KMS-11 (cell line): Measurements from ENCODE around the gene DACT3.

Experiments
- H2AFZ ChIP-seq: fragments of 200-600 bp; sonication (generic); 2 replicates; pipeline ENCODE4 v1.6.1; 2016; ENCODE audit warnings: antibody characterized with exemption, mixed run types, low read depth
- H3K27ac ChIP-seq: fragments of 200-600 bp; sonication (generic); 2 replicates; pipeline ENCODE4 v1.6.1; 2016; ENCODE audit warnings: mild to moderate bottlenecking, mixed run types
- H3K27me3 ChIP-seq: fragments of 200-600 bp; sonication (generic); 2 replicates; pipeline ENCODE4 v1.6.1; 2017; ENCODE audit warnings: mild to moderate bottlenecking, low read depth, mixed run types, moderate library complexity; ENCODE audit not compliant: insufficient read depth
- H3K36me3 ChIP-seq: fragments of 200-600 bp; sonication (generic); 2 replicates; pipeline ENCODE4 v1.6.1; 2017; ENCODE audit warnings: mild to moderate bottlenecking, mixed run types; ENCODE audit not compliant: insufficient read depth
- H3K4me1 ChIP-seq: fragments of 200-600 bp; sonication (generic); 2 replicates; pipeline ENCODE4 v1.6.1; 2016; ENCODE audit warnings: mild to moderate bottlenecking, low read depth, mixed run types; ENCODE audit not compliant: poor library complexity, severe bottlenecking
- H3K4me2 ChIP-seq: fragments of 200-600 bp; sonication (generic); 2 replicates; pipeline ENCODE4 v1.7.0; 2016; ENCODE audit warnings: mild to moderate bottlenecking, mixed run types
- H3K4me3 ChIP-seq: fragments of 200-600 bp; sonication (generic); IDR thresholded peaks from 2 replicates; pipeline ENCODE4 v1.6.1; 2017; ENCODE audit warnings: low read depth, low read length, mixed read lengths; ENCODE audit not compliant: insufficient read depth
- H3K79me2 ChIP-seq: fragments of 200-600 bp; sonication (generic); 2 replicates; pipeline ENCODE4 v1.6.1; 2016; ENCODE audit warnings: low read depth, mixed run types; ENCODE audit not compliant: insufficient read depth
- H3K9ac ChIP-seq: fragments of 200-600 bp; sonication (generic); 2 replicates; pipeline ENCODE4 v1.6.1; 2016; ENCODE audit warnings: mild to moderate bottlenecking, mixed run types
- H4K20me1 ChIP-seq: fragments of 200-600 bp; sonication (generic); 2 replicates; pipeline ENCODE4 v1.6.1; 2016; ENCODE audit warnings: mild to moderate bottlenecking, mixed run types; ENCODE audit not compliant: insufficient read depth
- CTCF ChIP-seq: fragments of 200-600 bp; sonication (generic); conservative IDR thresholded peaks from 2 replicates; pipeline ENCODE4 v1.6.1; 2017; ENCODE audit warnings: low read depth, mild to moderate bottlenecking, antibody characterized with exemption, low read length, moderate library complexity, mixed read lengths

The DACT3 gene

GRCh38 chr19:46615966-46616365 lies 45.0 kb downstream of the DACT3 start:
- Histone ChIP-seq H3K4me1 (peaks cover 27% of the 10 kb centered on the region), H3K79me2 (no peaks in the 10 kb centered on the region), H3K4me2 (no peak overlapping the region), H3K4me3 (no peak overlapping the region), H3K27ac (no peak overlapping the region), H2AFZ (no peak overlapping the region), H4K20me1 (no peaks in the 10 kb centered on the region), H3K36me3 (no peaks in the 10 kb centered on the region), H3K27me3 (peaks cover 89% of the 10 kb centered on the region), H3K9ac (no peak overlapping the region)
- TF ChIP-seq CTCF, result no peak

- H3K4me3 ChIP-seq, result no peak overlapping the region
- H3K27me3 ChIP-seq, result peaks cover 78% of the 10 kb centered on the region
- H3K79me2 ChIP-seq, result no peaks in the 10 kb centered on the region
- H4K20me1 ChIP-seq, result no peaks in the 10 kb centered on the region
- peaks cover 33% of the 10 kb centered on the region for H3K4me1 ChIP-seq
- no peaks in the 10 kb centered on the region; the same call in 1 of the 2 replicates for H3K36me3 ChIP-seq
- no peak overlapping the region for H3K9ac ChIP-seq
- no peak overlapping the region for H2AFZ ChIP-seq
- no peak overlapping the region for H3K27ac ChIP-seq
- no peak overlapping the region for H3K4me2 ChIP-seq
- peak; percentile 94 for TF ChIP-seq CTCF
Observed at GRCh38 chr19:46614114-46614722, 46.8 kb downstream of the DACT3 start.

- no peak for TF ChIP-seq CTCF
- Histone ChIP-seq H2AFZ (no peak overlapping the region), H4K20me1 (no peaks in the 10 kb centered on the region), H3K4me3 (no peak overlapping the region), H3K9ac (no peak overlapping the region), H3K27ac (no peak overlapping the region), H3K4me2 (no peak overlapping the region), H3K4me1 (peaks cover 33% of the 10 kb centered on the region), H3K79me2 (no peaks in the 10 kb centered on the region), H3K27me3 (peaks cover 71% of the 10 kb centered on the region), H3K36me3 (no peaks in the 10 kb centered on the region; the same call in 1 of the 2 replicates)
Observed at GRCh38 chr19:46613525-46613924, 47.5 kb downstream of the DACT3 start.

- no peak overlapping the region for H3K27ac ChIP-seq
- H3K4me1 ChIP-seq, result peaks cover 29% of the 10 kb centered on the region
- H2AFZ ChIP-seq, result no peak overlapping the region
- no peak overlapping the region for H3K9ac ChIP-seq
- no peak for TF ChIP-seq CTCF
- H3K79me2 ChIP-seq, result no peaks in the 10 kb centered on the region
- no peak overlapping the region for H3K4me3 ChIP-seq
- peak overlapping the region; percentile 71 for H3K4me2 ChIP-seq
- H4K20me1 ChIP-seq, result no peaks in the 10 kb centered on the region
- peaks cover 55% of the 10 kb centered on the region for H3K27me3 ChIP-seq
- no peaks in the 10 kb centered on the region; the same call in 1 of the 2 replicates for H3K36me3 ChIP-seq
Observed at GRCh38 chr19:46611776-46612175, 49.2 kb downstream of the DACT3 start.
